H1 (cell line): ENCODE measurements around the gene AKAP8. TPM values are rescaled to one million over a fixed set of nuclear protein-coding genes. Genes with fewer than 3 reads are reported as not detected.
A peak's percentile ranks its signal among the peaks of the same experiment; 100 is the strongest.

Experiments
- CTCF ChIA-PET: fragments of 300-600 bp; sonication (Branson Sonifier 250); formaldehyde crosslinking; loops from one replicate; lab custom pipeline; 2021; ENCODE audit not compliant: partially characterized antibody; lab: Charles Lee
- POLR2A ChIA-PET: fragments of 300-600 bp; sonication (Branson Sonifier 250); formaldehyde crosslinking; loops from one replicate; lab custom pipeline; 2021; ENCODE audit warnings: inconsistent platforms; ENCODE audit not compliant: partially characterized antibody; lab: Charles Lee
- DNase-seq, 2 experiments: peaks; one replicate each; pipeline versions ENCODE4 v3.0.0 to v3.0.0-alpha.2; 2010 to 2022; ENCODE audit warnings: low spot score in 2 of 2, low read depth in 1 of 2, mixed read lengths in 1 of 2
- FAIRE-seq: peaks from 2 replicates; lab custom pipeline; 2011; peaks lifted over from hg19 to GRCh38; lab: Jason Lieb, UNC
- H2AFZ ChIP-seq: 2 replicates; pipeline ENCODE4 v1.8.1; 2012; ENCODE audit warnings: low read length, inconsistent platforms
- H2AK5ac ChIP-seq: 2 replicates; pipeline ENCODE4 v1.6.1; 2013; ENCODE audit warnings: low read depth, low read length
- H2BK120ac ChIP-seq: replicated peaks from 2 replicates; pipeline ENCODE3; 2013; ENCODE audit warnings: low read depth, low read length, inconsistent platforms
- H2BK12ac ChIP-seq: 2 replicates; pipeline ENCODE4 v1.6.1; 2013; ENCODE audit warnings: low read depth, low read length
- H2BK15ac ChIP-seq: 2 replicates; pipeline ENCODE4 v1.6.1; 2013; ENCODE audit warnings: low read length
- H2BK20ac ChIP-seq: 2 replicates; pipeline ENCODE4 v1.6.1; 2013; ENCODE audit warnings: low read length
- H2BK5ac ChIP-seq: 2 replicates; pipeline ENCODE4 v1.6.1; 2013; ENCODE audit warnings: low read depth, low read length
- H3K14ac ChIP-seq: 2 replicates; pipeline ENCODE4 v1.6.1; 2013; ENCODE audit warnings: inconsistent platforms; ENCODE audit not compliant: insufficient read length
- H3K18ac ChIP-seq: 2 replicates; pipeline ENCODE4 v1.6.1; 2013; ENCODE audit warnings: low read length; ENCODE audit errors: extremely low read depth
- H3K23ac ChIP-seq: 2 replicates; pipeline ENCODE4 v1.6.1; 2013; ENCODE audit warnings: inconsistent platforms; ENCODE audit not compliant: insufficient read length
- H3K23me2 ChIP-seq: 2 replicates; pipeline ENCODE4 v1.6.1; 2013; ENCODE audit warnings: low read depth, low read length
- H3K27ac ChIP-seq: 2 replicates; pipeline ENCODE4 v1.6.1; 2011; ENCODE audit warnings: low read depth, low read length, inconsistent platforms
- H3K27me3 ChIP-seq, 4 experiments: replicated peaks in 1 of 4; 1 replicate in 1 of 4; 2 replicates in 3 of 4; pipeline versions ENCODE4 v1.6.1 to v1.8.1; 2011 to 2013; ENCODE audit warnings: low read length in 3 of 4, mild to moderate bottlenecking in 3 of 4, inconsistent platforms in 2 of 4, mixed read lengths in 2 of 4, moderate library complexity in 1 of 4; ENCODE audit not compliant: control insufficient read depth in 3 of 4, insufficient read depth in 3 of 4; ENCODE audit errors: extremely low read depth in 1 of 4
- H3K36me3 ChIP-seq, 4 experiments: 2 replicates each; pipeline versions ENCODE4 v1.6.1 to v1.8.1; 2011 to 2013; ENCODE audit warnings: mild to moderate bottlenecking in 4 of 4, low read length in 3 of 4, moderate library complexity in 2 of 4, control low read depth in 1 of 4, inconsistent platforms in 1 of 4; ENCODE audit not compliant: insufficient read depth in 4 of 4, control insufficient read depth in 2 of 4
- H3K4ac ChIP-seq: replicated peaks from 2 replicates; pipeline ENCODE3; 2013; ENCODE audit warnings: low read length, low read depth, mixed read lengths, inconsistent platforms; ENCODE audit not compliant: insufficient read length
- H3K4me1 ChIP-seq, 4 experiments: replicated peaks in 1 of 4; 1 replicate in 1 of 4; 2 replicates in 3 of 4; pipeline versions ENCODE4 v1.6.1 to v1.8.1; 2011 to 2013; ENCODE audit warnings: low read length in 3 of 4, inconsistent platforms in 2 of 4, mixed read lengths in 1 of 4; ENCODE audit not compliant: insufficient read depth in 4 of 4, control insufficient read depth in 3 of 4
- H3K4me2 ChIP-seq, 2 experiments: 2 replicates each; pipeline versions ENCODE4 v1.6.1 to v1.8.1; 2011 to 2013; ENCODE audit warnings: low read depth in 2 of 2, low read length in 2 of 2, control low read depth in 1 of 2, inconsistent platforms in 1 of 2, mild to moderate bottlenecking in 1 of 2; ENCODE audit not compliant: insufficient read depth in 1 of 2
- H3K4me3 ChIP-seq, 4 experiments: fragments of 200-600, 300-600 bp in 1 of 4; sonication (generic), shearing (Covaris generic), sonication (Bioruptor Twin) in 1 of 4; 2 replicates each; pipeline versions ENCODE4 v1.5.1 to v1.8.1; 2011 to 2016; ENCODE audit warnings: low read length in 4 of 4, low read depth in 3 of 4, control low read depth in 2 of 4, inconsistent platforms in 2 of 4, mild to moderate bottlenecking in 2 of 4, mixed read lengths in 1 of 4, moderate library complexity in 1 of 4; ENCODE audit not compliant: insufficient read depth in 2 of 4; ENCODE audit errors: extremely low read depth in 1 of 4
- H3K56ac ChIP-seq: replicated peaks from 2 replicates; pipeline ENCODE3; 2013; ENCODE audit warnings: low read depth, mild to moderate bottlenecking, mixed read lengths, low read length, inconsistent platforms; ENCODE audit not compliant: insufficient read length
- H3K79me1 ChIP-seq: 2 replicates; pipeline ENCODE4 v1.6.1; 2013; ENCODE audit warnings: low read depth, low read length, control low read depth
- H3K79me2 ChIP-seq, 2 experiments: 2 replicates each; pipeline versions ENCODE4 v1.6.1 to v1.8.1; 2012 to 2013; ENCODE audit warnings: low read length in 2 of 2, mild to moderate bottlenecking in 2 of 2, inconsistent platforms in 1 of 2; ENCODE audit not compliant: insufficient read depth in 2 of 2, control insufficient read depth in 1 of 2
- H3K9ac ChIP-seq, 4 experiments: replicated peaks in 1 of 4; 1 replicate in 1 of 4; 2 replicates in 3 of 4; pipeline versions ENCODE4 v1.6.1 to v1.8.1; 2011 to 2013; ENCODE audit warnings: low read depth in 3 of 4, low read length in 3 of 4, control low read depth in 2 of 4, mild to moderate bottlenecking in 2 of 4, moderate library complexity in 2 of 4, inconsistent platforms in 1 of 4; ENCODE audit errors: extremely low read depth in 1 of 4
- H3K9me3 ChIP-seq, 2 experiments: 2 replicates each; pipeline versions ENCODE4 v1.6.1 to v1.8.1; 2012 to 2013; ENCODE audit warnings: mild to moderate bottlenecking in 2 of 2, moderate library complexity in 2 of 2, control low read depth in 1 of 2, inconsistent platforms in 1 of 2, low read depth in 1 of 2, low read length in 1 of 2, mixed read lengths in 1 of 2; ENCODE audit not compliant: insufficient read depth in 2 of 2
- H4K20me1 ChIP-seq, 2 experiments: replicated peaks in 1 of 2; 2 replicates each; pipeline versions ENCODE3 to v1.8.1; 2011 to 2013; ENCODE audit warnings: inconsistent platforms in 2 of 2, low read length in 2 of 2, mild to moderate bottlenecking in 1 of 2; ENCODE audit not compliant: insufficient read depth in 2 of 2, control insufficient read depth in 1 of 2
- H4K5ac ChIP-seq: 2 replicates; pipeline ENCODE4 v1.6.1; 2013; ENCODE audit warnings: low read length, low read depth, mixed read lengths, inconsistent platforms; ENCODE audit not compliant: insufficient read length
- H4K8ac ChIP-seq: 2 replicates; pipeline ENCODE4 v1.8.0; 2013; ENCODE audit warnings: mild to moderate bottlenecking, moderate library complexity, low read length, inconsistent platforms; ENCODE audit not compliant: insufficient read depth; ENCODE audit errors: extremely low read depth
- H4K91ac ChIP-seq: replicated peaks from 2 replicates; pipeline ENCODE3; 2013; ENCODE audit warnings: low read length, mixed read lengths, inconsistent platforms; ENCODE audit not compliant: insufficient read length
- ASH2L ChIP-seq: fragments of 200-600, 300-600 bp; sonication (generic); IDR thresholded peaks from one replicate; pipeline ENCODE4 v1.7.1; 2017; ENCODE audit warnings: low read length
- EP300 ChIP-seq, 2 experiments: IDR thresholded peaks; 1 replicate in 1 of 2; 2 replicates in 1 of 2; pipeline ENCODE4 v1.6.1; 2011 to 2012; ENCODE audit warnings: low read depth in 2 of 2, low read length in 2 of 2, mild to moderate bottlenecking in 2 of 2, borderline replicate concordance in 1 of 2, inconsistent platforms in 1 of 2, moderate library complexity in 1 of 2
- KDM1A ChIP-seq: fragments of 200-600, 300-600 bp; sonication (generic); IDR thresholded peaks from 2 replicates; pipeline ENCODE4 v1.7.1; 2016; ENCODE audit warnings: mild to moderate bottlenecking, low read length, borderline replicate concordance
- KDM4A ChIP-seq: IDR thresholded peaks from one replicate; pipeline ENCODE4 v1.7.1; 2012; ENCODE audit warnings: low read depth, mild to moderate bottlenecking, moderate library complexity, low read length, inconsistent platforms; ENCODE audit not compliant: severe bottlenecking
- KDM5A ChIP-seq: fragments of 200-600 bp; IDR thresholded peaks from 2 replicates; pipeline ENCODE4 v1.7.1; 2012; ENCODE audit warnings: mild to moderate bottlenecking, low read length, inconsistent platforms, mixed read lengths
- SIN3A ChIP-seq, 2 experiments: IDR thresholded peaks in 1 of 2; conservative IDR thresholded peaks in 1 of 2; 2 replicates each; pipeline ENCODE4 v1.6.1; 2011 to 2012; ENCODE audit warnings: low read length in 2 of 2, improper control_type of control experiment in 1 of 2, low read depth in 1 of 2, mild to moderate bottlenecking in 1 of 2
- TAF1 ChIP-seq: IDR thresholded peaks from 2 replicates; pipeline ENCODE4 v1.6.1; 2011; ENCODE audit warnings: mild to moderate bottlenecking, low read depth, low read length
- TBP ChIP-seq: IDR thresholded peaks from 2 replicates; pipeline ENCODE4 v1.6.1; 2011; ENCODE audit warnings: low read depth, low read length, improper control_type of control experiment
- WGBS, 2 experiments: shearing (Covaris generic) in 1 of 2; methylation state at CpG; one replicate each; pipeline versions ENCODE4 v1.1.6 to v1.1.7; 2013 to 2015; ENCODE audit warnings: low lambda C conversion rate in 2 of 2, mixed read lengths in 2 of 2, inconsistent platforms in 1 of 2, low coverage in 1 of 2, missing lambda C conversion rate in 1 of 2; ENCODE audit not compliant: insufficient replicate concordance in 2 of 2, insufficient coverage in 1 of 2, insufficient read length in 1 of 2; ENCODE audit errors: extremely low coverage in 1 of 2, missing lambda C conversion rate in 1 of 2; 5-methylcytosine and 5-hydroxymethylcytosine counted together
- polyA plus RNA-seq, 7 experiments: library from polyadenylated mRNA; depleted of rRNA in 3 of 7; stranded (reverse) in 5 of 7; unstranded in 2 of 7; fragments of >200 nt in 5 of 7; fragments of 200-250 nt in 2 of 7; gene quantifications; 1 replicate in 5 of 7; 2 replicates in 1 of 7; 4 replicates in 1 of 7; pipeline versions ENCODE4 v1.2.1 to v1.2.3, GENCODE V29; 2011 to 2013; ENCODE audit warnings: missing spikeins in 2 of 7, mixed read lengths in 2 of 7
- total RNA-seq: library from RNA; stranded (reverse); fragmentation: NEBNext Ultra II Directional; extraction: Animal tissue kit (Norgen Biotek cat#: 25700); gene quantifications from 2 replicates; pipeline ENCODE4 v1.2.1, GENCODE V29; 2021
- TF ChIP-seq, protein P1 (sequence below): IDR thresholded peaks from 2 replicates; pipeline ENCODE4 v1.6.1; 2012; ENCODE audit warnings: inconsistent platforms

The AKAP8 gene
- total and polyA plus RNA-seq, 2 of the 8 experiments (the other 6 are each of a cell fraction or from before 2014, with no cell fraction given), result 17.0 to 41.0 TPM

DNA sequence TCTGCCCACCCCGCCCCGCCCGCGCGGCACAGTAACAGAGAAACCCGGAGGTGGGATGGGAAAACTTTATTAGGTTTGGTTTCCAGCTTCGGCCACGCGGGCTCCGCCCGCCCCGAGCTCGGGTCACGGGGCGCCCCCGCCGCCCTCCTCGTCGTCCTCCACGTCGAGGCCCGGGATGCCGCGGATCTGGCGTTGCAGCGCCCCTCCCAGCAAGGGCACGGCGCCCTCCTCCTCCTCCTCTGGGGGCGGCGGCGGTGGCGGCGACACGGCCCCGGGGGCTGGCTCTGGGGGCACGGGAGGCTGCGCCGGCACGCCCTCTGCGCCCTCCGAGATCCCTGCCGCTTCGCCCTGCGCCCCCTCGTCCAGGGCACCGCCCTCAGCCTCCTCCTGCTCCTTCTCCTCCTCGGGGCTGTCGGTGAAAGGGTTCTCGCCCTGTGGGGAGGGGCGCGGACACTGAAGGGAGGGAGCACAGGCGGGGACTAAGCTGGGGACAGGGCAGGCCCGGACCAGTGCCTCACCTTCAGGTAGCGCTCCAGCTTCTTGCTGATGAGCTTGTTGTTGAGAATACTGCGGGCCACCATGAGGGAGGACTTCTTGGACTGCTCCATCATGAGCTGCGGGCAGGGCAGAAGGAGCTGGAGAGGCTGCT is 536 bp upstream of the AKAP8 start:
- H2BK120ac ChIP-seq, result no peak overlapping the region
- H4K91ac ChIP-seq, result peak overlapping the region; percentile 51
- POLR2A ChIA-PET, result interaction anchor here (0.5 to 5.6 kb wide), 39 partner anchors 9 to 402 kb away, joined by 3 to 60 read pairs (median 5); partner anchors contain the start of genes AKAP8L, BRD4, EPHX3 and NOTCH3
- peaks cover 5 to 21% of the 10 kb centered on the region in 2 experiments for H4K20me1 ChIP-seq
- H3K79me2 ChIP-seq, result peaks cover 21 to 37% of the 10 kb centered on the region in 2 experiments
- CTCF ChIA-PET, result interaction anchor here (0.5 to 1.1 kb wide), 2 partner anchors 39 to 186 kb away, joined by 3 read pairs; partner anchors contain the start of gene AKAP8L
- peak overlapping the region; percentile 83 for H3K18ac ChIP-seq
- no peaks in the 10 kb centered on the region for H3K9me3 ChIP-seq
- peaks cover 10% of the 10 kb centered on the region for H3K23me2 ChIP-seq
- H3K27me3 ChIP-seq, result no peaks in the 10 kb centered on the region
- H2AFZ ChIP-seq, result peak overlapping the region; percentile 11; the same call in 1 of the 2 replicates
- peak overlapping the region; percentile 39; the same call in 1 of the 2 replicates for H4K8ac ChIP-seq
- peaks cover 4% of the 10 kb centered on the region; the same call in 1 of the 2 replicates for H3K79me1 ChIP-seq
- peaks cover 0 to under 1% (median 0%) of the 10 kb centered on the region in 4 experiments; a peak in 2 of 8 replicates for H3K36me3 ChIP-seq
- peak overlapping the region; percentile 58 for H4K5ac ChIP-seq
- H2BK20ac ChIP-seq, result no peak overlapping the region
- no peak for FAIRE-seq
- peak; percentile 68 to 89 for DNase-seq
- peaks cover 0 to 9% (median 6%) of the 10 kb centered on the region in 4 experiments; a peak in 6 of 7 replicates for H3K4me1 ChIP-seq
- H2BK12ac ChIP-seq, result no peak overlapping the region
- H2AK5ac ChIP-seq, result no peak overlapping the region
- H2BK15ac ChIP-seq, result no peak overlapping the region
- peak overlapping the region; percentile 76; the same call in 1 of the 2 replicates for H3K27ac ChIP-seq
- H2BK5ac ChIP-seq, result peak overlapping the region; percentile 41
- H3K14ac ChIP-seq, result no peak overlapping the region
- peak overlapping the region; percentile 70 to 99 (median 82) for H3K4me3 ChIP-seq
- WGBS, 2 experiments, result 2% methylated on average over 7 of the region's 56 CpGs; no CpG with 5 or more reads in 1 of the 2 experiments
- H3K9ac ChIP-seq, result peak overlapping the region in 3 of 4 experiments; percentile 13 to 59 (median 51); a peak in 5 of 7 replicates
- peak overlapping the region; percentile 5 for H3K56ac ChIP-seq
- peak overlapping the region; percentile 79 to 91 for H3K4me2 ChIP-seq
- no peak overlapping the region for H3K23ac ChIP-seq
- no peak overlapping the region for H3K4ac ChIP-seq
- TF ChIP-seq, protein P1, sequence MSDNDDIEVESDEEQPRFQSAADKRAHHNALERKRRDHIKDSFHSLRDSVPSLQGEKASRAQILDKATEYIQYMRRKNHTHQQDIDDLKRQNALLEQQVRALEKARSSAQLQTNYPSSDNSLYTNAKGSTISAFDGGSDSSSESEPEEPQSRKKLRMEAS, result peak; percentile 47; the same call in 1 of the 2 replicates
- TF ChIP-seq TAF1 (no peak), KDM1A (peak; percentile 83), TBP (peak; percentile 41; the same call in 1 of the 2 replicates), EP300 (IDR thresholded peaks at IDR 0.05; ENCODE audit: borderline replicate concordance in 1 of 2, low read depth in 2 of 2, low read length in 2 of 2) (peak in 1 of 2 experiments; percentile 13; a peak in 1 of 3 replicates), ASH2L (peak; percentile 65), KDM4A (peak; percentile 36), SIN3A (conservative IDR thresholded peaks at IDR 0.05 in 1 of 2, IDR thresholded peaks at IDR 0.05 in 1 of 2; ENCODE audit: low read depth in 1 of 2, low read length in 2 of 2) (peak; percentile 8 to 37; a peak in 1 of 4 replicates), KDM5A (0 out of 2 replicates have a peak, but pooled peaks have one; percentile 20)
